Neural crest cell (in vitro differentiated cells): ENCODE data around the gene FADS2. TPM values are rescaled to one million over a fixed set of nuclear protein-coding genes. Genes with fewer than 3 reads are reported as not detected.
A peak's percentile ranks its signal among the peaks of the same experiment; 100 is the strongest.

Experiments used
- DNase-seq: peaks from one replicate; pipeline ENCODE4 v3.0.0; 2021; ENCODE audit warnings: low read depth, mixed read lengths, low spot score
- H3K27ac Mint-ChIP-seq: one replicate; pipeline ENCODE4 v1.8.0; 2021; ENCODE audit warnings: mild to moderate bottlenecking, mixed read lengths; ENCODE audit not compliant: unreplicated experiment
- H3K27me3 Mint-ChIP-seq: 2 replicates; pipeline ENCODE4 v1.8.0; 2021; ENCODE audit warnings: low read depth, mild to moderate bottlenecking, mixed read lengths
- H3K36me3 Mint-ChIP-seq: 2 replicates; pipeline ENCODE4 v1.8.0; 2021; ENCODE audit warnings: low read depth, mild to moderate bottlenecking, mixed read lengths
- H3K4me1 Mint-ChIP-seq: 2 replicates; pipeline ENCODE4 v1.8.0; 2021; ENCODE audit warnings: mixed read lengths
- H3K4me3 Mint-ChIP-seq: one replicate; pipeline ENCODE4 v1.8.0; 2021; ENCODE audit warnings: mild to moderate bottlenecking, mixed read lengths
- H3K9me3 Mint-ChIP-seq: 2 replicates; pipeline ENCODE4 v1.8.0; 2021; ENCODE audit warnings: mixed read lengths
- CTCF ChIP-seq: fragments of 200-600 bp; sonication (generic); conservative IDR thresholded peaks from 2 replicates; pipeline ENCODE4 v1.5.0; 2021; ENCODE audit warnings: antibody characterized with exemption, mild to moderate bottlenecking
- total RNA-seq: library from RNA; stranded (reverse); gene quantifications from 2 replicates; pipeline ENCODE4 v1.2.1, GENCODE V29; 2021

FADS2 gene
- total RNA-seq, 1 donor from 2014 or later = 976 TPM

- H3K27me3 Mint-ChIP-seq = no peaks in the 10 kb centered on the region
- peaks cover 52% of the 10 kb centered on the region for H3K36me3 Mint-ChIP-seq
- peaks cover 49% of the 10 kb centered on the region for H3K4me1 Mint-ChIP-seq
- H3K9me3 Mint-ChIP-seq = no peaks in the 10 kb centered on the region
- DNase-seq = no peak
- peak overlapping the region; percentile 51 for H3K4me3 Mint-ChIP-seq
- no peak for TF ChIP-seq CTCF
- H3K27ac Mint-ChIP-seq = peak overlapping the region; percentile 67
Observed at GRCh38 chr11:61851113-61851899, 23.2 kb downstream of the FADS2 start.

GRCh38 chr11:61851900-61852295 is 23.8 kb downstream of the FADS2 start:
- DNase-seq = no peak
- no peak for TF ChIP-seq CTCF
- H3K27ac Mint-ChIP-seq = no peak overlapping the region
- H3K4me1 Mint-ChIP-seq = peaks cover 47% of the 10 kb centered on the region
- peak overlapping the region; percentile 51 for H3K4me3 Mint-ChIP-seq
- no peaks in the 10 kb centered on the region for H3K9me3 Mint-ChIP-seq
- H3K27me3 Mint-ChIP-seq = no peaks in the 10 kb centered on the region
- H3K36me3 Mint-ChIP-seq = peaks cover 47% of the 10 kb centered on the region

GRCh38 chr11:61853698-61854169 is 25.6 kb downstream of the FADS2 start:
- Mint-ChIP-seq H3K9me3 (no peaks in the 10 kb centered on the region), H3K4me1 (peaks cover 37% of the 10 kb centered on the region), H3K4me3 (peak overlapping the region; percentile 57), H3K27me3 (no peaks in the 10 kb centered on the region), H3K36me3 (peaks cover 33% of the 10 kb centered on the region), H3K27ac (peak overlapping the region; percentile 57)
- no peak for DNase-seq
- TF ChIP-seq CTCF = no peak

- no peak for DNase-seq
- Mint-ChIP-seq H3K36me3 (peaks cover 35% of the 10 kb centered on the region), H3K27ac (no peak overlapping the region), H3K4me1 (peaks cover 37% of the 10 kb centered on the region), H3K4me3 (peak overlapping the region; percentile 57), H3K9me3 (no peaks in the 10 kb centered on the region), H3K27me3 (no peaks in the 10 kb centered on the region)
- no peak for TF ChIP-seq CTCF
Observed at GRCh38 chr11:61854206-61854895, 26.3 kb downstream of the FADS2 start.

GRCh38 chr11:61854966-61855714 is 27.0 kb downstream of the FADS2 start:
- Mint-ChIP-seq H3K27me3 (no peaks in the 10 kb centered on the region), H3K4me1 (peaks cover 33% of the 10 kb centered on the region), H3K36me3 (peaks cover 36% of the 10 kb centered on the region), H3K27ac (no peak overlapping the region), H3K9me3 (no peaks in the 10 kb centered on the region), H3K4me3 (no peak overlapping the region)
- DNase-seq = no peak
- TF ChIP-seq CTCF = no peak
